Measurements from ENCODE around the gene ABLIM2.

GRCh38 chr4:8160233-8160560 lies 1.6 kb upstream of the ABLIM2 start:
- TF ChIP-seq, protein P1, sequence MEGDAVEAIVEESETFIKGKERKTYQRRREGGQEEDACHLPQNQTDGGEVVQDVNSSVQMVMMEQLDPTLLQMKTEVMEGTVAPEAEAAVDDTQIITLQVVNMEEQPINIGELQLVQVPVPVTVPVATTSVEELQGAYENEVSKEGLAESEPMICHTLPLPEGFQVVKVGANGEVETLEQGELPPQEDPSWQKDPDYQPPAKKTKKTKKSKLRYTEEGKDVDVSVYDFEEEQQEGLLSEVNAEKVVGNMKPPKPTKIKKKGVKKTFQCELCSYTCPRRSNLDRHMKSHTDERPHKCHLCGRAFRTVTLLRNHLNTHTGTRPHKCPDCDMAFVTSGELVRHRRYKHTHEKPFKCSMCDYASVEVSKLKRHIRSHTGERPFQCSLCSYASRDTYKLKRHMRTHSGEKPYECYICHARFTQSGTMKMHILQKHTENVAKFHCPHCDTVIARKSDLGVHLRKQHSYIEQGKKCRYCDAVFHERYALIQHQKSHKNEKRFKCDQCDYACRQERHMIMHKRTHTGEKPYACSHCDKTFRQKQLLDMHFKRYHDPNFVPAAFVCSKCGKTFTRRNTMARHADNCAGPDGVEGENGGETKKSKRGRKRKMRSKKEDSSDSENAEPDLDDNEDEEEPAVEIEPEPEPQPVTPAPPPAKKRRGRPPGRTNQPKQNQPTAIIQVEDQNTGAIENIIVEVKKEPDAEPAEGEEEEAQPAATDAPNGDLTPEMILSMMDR (conservative IDR thresholded peaks at IDR 0.05 in 1 of 2, IDR thresholded peaks at IDR 0.05 in 1 of 2; ENCODE audit: extremely low read depth in 1 of 2, insufficient read depth in 1 of 2, low read depth in 1 of 2, low read length in 2 of 2) = no peak
- TF ChIP-seq EZH2 (IDR thresholded peaks at IDR 0.05; ENCODE audit: borderline replicate concordance, low read length) = no peak

Measured in mammary epithelial cell (primary cell).